Neural cell (in vitro differentiated cells): ENCODE data around the gene ZNF521. TPM values are rescaled to one million over a fixed set of nuclear protein-coding genes. Genes with fewer than 3 reads are reported as not detected.
A peak's percentile ranks its signal among the peaks of the same experiment; 100 is the strongest.

ENCODE experiments used
- H2AFZ ChIP-seq: fragments of 200-600, 300-800 bp; sonication (generic), shearing (Covaris generic); 2 replicates; pipeline ENCODE4 v1.6.0; 2014; ENCODE audit warnings: low read depth, mild to moderate bottlenecking, antibody characterized with exemption, low read length, moderate library complexity
- H3F3A ChIP-seq: fragments of 200-600 bp; shearing (Covaris generic); 2 replicates; pipeline ENCODE4 v1.6.1; 2016; ENCODE audit warnings: mild to moderate bottlenecking, moderate library complexity, mixed read lengths, antibody characterized with exemption, low read length; ENCODE audit not compliant: insufficient read depth, poor library complexity, severe bottlenecking
- H3K27ac ChIP-seq: fragments of 200-600, 300-800 bp; sonication (generic), shearing (Covaris generic); 2 replicates; pipeline ENCODE4 v1.5.1; 2014; ENCODE audit warnings: mild to moderate bottlenecking, low read length, moderate library complexity
- H3K27me3 ChIP-seq: fragments of 300-800, 200-600 bp; sonication (generic), shearing (Covaris generic); 2 replicates; pipeline ENCODE4 v1.6.0; 2014; ENCODE audit warnings: mild to moderate bottlenecking, low read depth, low read length, moderate library complexity; ENCODE audit not compliant: insufficient read depth
- H3K36me3 ChIP-seq: fragments of 300-800, 200-600 bp; sonication (generic), shearing (Covaris generic); 2 replicates; pipeline ENCODE4 v1.5.1; 2014; ENCODE audit warnings: mild to moderate bottlenecking, antibody characterized with exemption, low read length, moderate library complexity; ENCODE audit not compliant: insufficient read depth
- H3K4me2 ChIP-seq: fragments of 300-800, 200-600 bp; sonication (generic), shearing (Covaris generic); 2 replicates; pipeline ENCODE4 v1.6.0; 2014; ENCODE audit warnings: mild to moderate bottlenecking, low read length
- H3K4me3 ChIP-seq: fragments of 300-800, 200-600 bp; sonication (generic), shearing (Covaris generic); 2 replicates; pipeline ENCODE4 v1.5.1; 2014; ENCODE audit warnings: mild to moderate bottlenecking, low read length, moderate library complexity
- H3K79me2 ChIP-seq: fragments of 200-600 bp; shearing (Covaris generic); replicated peaks from 2 replicates; pipeline ENCODE4 v1.6.0; 2014; ENCODE audit warnings: mild to moderate bottlenecking, low read length, moderate library complexity; ENCODE audit not compliant: insufficient read depth
- H3K9ac ChIP-seq: fragments of 300-800, 200-600 bp; sonication (generic), shearing (Covaris generic); 2 replicates; pipeline ENCODE4 v1.6.1; 2016; ENCODE audit warnings: mild to moderate bottlenecking, low read length, mixed read lengths
- H3K9me2 ChIP-seq: fragments of 200-600 bp; shearing (Covaris generic); 2 replicates; pipeline ENCODE4 v1.6.1; 2016; ENCODE audit warnings: mild to moderate bottlenecking, low read length, mixed read lengths; ENCODE audit not compliant: insufficient read depth
- H3K9me3 ChIP-seq: fragments of 200-600, 300-800 bp; sonication (generic), shearing (Covaris generic); 2 replicates; pipeline ENCODE4 v1.6.1; 2016; ENCODE audit warnings: mild to moderate bottlenecking, mixed run types, low read length, moderate library complexity, mixed read lengths
- H4K20me1 ChIP-seq: fragments of 200-600 bp; shearing (Covaris generic); 2 replicates; pipeline ENCODE4 v1.6.1; 2016; ENCODE audit warnings: mild to moderate bottlenecking, mixed run types; ENCODE audit not compliant: insufficient read depth
- EP300 ChIP-seq: fragments of 450-650 bp; conservative IDR thresholded peaks from 2 replicates; pipeline ENCODE4 v1.6.1; 2014; ENCODE audit warnings: antibody characterized with exemption, mild to moderate bottlenecking, moderate library complexity; ENCODE audit not compliant: poor library complexity, severe bottlenecking
- EZH2 ChIP-seq: fragments of 200-600, 300-800 bp; shearing (Covaris generic), sonication (generic); IDR thresholded peaks from 2 replicates; pipeline ENCODE4 v1.6.1; 2014; ENCODE audit warnings: antibody characterized with exemption, low read length, borderline replicate concordance, mild to moderate bottlenecking; ENCODE audit not compliant: insufficient read depth, poor library complexity, severe bottlenecking
- MXI1 ChIP-seq: fragments of 450-650 bp; conservative IDR thresholded peaks from 2 replicates; pipeline ENCODE4 v1.6.1; 2014; ENCODE audit warnings: antibody characterized with exemption, mild to moderate bottlenecking; ENCODE audit not compliant: poor library complexity, severe bottlenecking
- POLR2AphosphoS5 ChIP-seq: IDR thresholded peaks from 2 replicates; pipeline ENCODE4 v1.6.1; 2012
- RAD21 ChIP-seq: fragments of 450-650 bp; conservative IDR thresholded peaks from 2 replicates; pipeline ENCODE4 v1.6.1; 2014; ENCODE audit warnings: antibody characterized with exemption, mild to moderate bottlenecking, moderate library complexity
- SMC3 ChIP-seq: fragments of 450-650 bp; conservative IDR thresholded peaks from 2 replicates; pipeline ENCODE4 v1.6.1; 2014; ENCODE audit warnings: antibody characterized with exemption, mild to moderate bottlenecking, moderate library complexity; ENCODE audit not compliant: poor library complexity
- TAF1 ChIP-seq: IDR thresholded peaks from 2 replicates; pipeline ENCODE4 v1.6.1; 2012; ENCODE audit warnings: low read depth
- polyA plus RNA-seq: library from polyadenylated mRNA; depleted of rRNA; stranded (reverse); fragments of >200 nt; gene quantifications from 2 replicates; pipeline ENCODE4 v1.2.3, GENCODE V29; 2014
- TF ChIP-seq, protein P1 (sequence below): IDR thresholded peaks from 2 replicates; pipeline ENCODE4 v1.6.1; 2012; ENCODE audit warnings: borderline replicate concordance
- TF ChIP-seq, protein P2 (sequence below): fragments of 450-650 bp; IDR thresholded peaks from 2 replicates; pipeline ENCODE4 v1.5.1; 2014; ENCODE audit warnings: antibody characterized with exemption, mild to moderate bottlenecking, moderate library complexity; ENCODE audit not compliant: poor library complexity, severe bottlenecking

The ZNF521 gene
- polyA plus RNA-seq, 1 donor from 2014 or later = 101 TPM

DNA sequence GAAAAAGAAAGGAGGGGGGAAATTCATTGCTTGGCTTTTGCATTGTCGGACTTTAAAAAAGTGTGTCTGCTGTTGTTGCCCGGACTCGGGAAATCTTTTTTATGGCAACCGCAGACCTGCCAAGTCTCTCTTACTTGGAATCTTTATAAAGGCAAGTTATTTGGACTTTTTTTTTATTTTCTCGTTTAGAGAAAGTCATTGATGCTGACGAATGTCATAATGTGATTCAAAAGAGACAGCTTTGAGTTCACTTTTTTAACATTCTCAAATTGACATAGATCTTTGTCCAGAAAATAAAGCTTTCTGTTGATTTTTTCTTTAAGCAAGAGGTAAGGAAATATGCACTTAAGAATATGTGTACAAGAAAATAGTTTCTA is 651 bp upstream of the ZNF521 start:
- H3K36me3 ChIP-seq = no peaks in the 10 kb centered on the region
- H3K27ac ChIP-seq = peak overlapping the region; percentile 36
- H3K9ac ChIP-seq = peak overlapping the region; percentile 15
- peak overlapping the region; percentile 54 for H3K4me2 ChIP-seq
- no peaks in the 10 kb centered on the region for H3K27me3 ChIP-seq
- H3F3A ChIP-seq = peaks cover 6% of the 10 kb centered on the region
- no peaks in the 10 kb centered on the region for H3K9me2 ChIP-seq
- H2AFZ ChIP-seq = no peak overlapping the region
- no peaks in the 10 kb centered on the region for H4K20me1 ChIP-seq
- H3K4me3 ChIP-seq = peak overlapping the region; percentile 63
- H3K9me3 ChIP-seq = no peaks in the 10 kb centered on the region
- peaks cover 31% of the 10 kb centered on the region for H3K79me2 ChIP-seq
- peak; percentile 25 for TF ChIP-seq RAD21
- TF ChIP-seq EZH2 = no peak
- no peak for TF ChIP-seq MXI1

DNA sequence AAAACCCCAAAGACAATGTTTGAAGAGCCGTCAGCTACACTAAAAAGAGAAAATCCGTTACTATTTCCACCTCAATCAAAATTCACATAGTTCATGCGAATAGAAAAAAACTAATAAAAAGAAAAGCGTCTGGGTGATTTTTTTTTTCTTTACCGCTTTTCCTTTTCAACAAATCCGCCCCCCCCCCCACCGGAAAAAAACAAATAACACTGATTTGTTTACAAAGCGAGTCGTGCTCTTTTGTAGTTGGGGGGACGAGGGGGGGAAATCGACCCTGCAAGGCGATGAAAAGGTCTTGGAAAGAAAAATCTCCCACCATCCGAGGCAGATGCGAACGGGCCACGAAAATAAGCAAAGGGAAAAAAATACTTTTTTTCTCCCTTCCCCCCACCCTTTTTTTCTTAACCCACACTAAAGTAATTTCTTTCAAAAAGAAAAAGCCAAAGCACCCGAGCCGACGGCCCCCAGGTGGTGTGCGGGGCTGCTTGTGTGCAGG is 638 bp downstream of the ZNF521 start:
- peak overlapping the region; percentile 81 for H3K9ac ChIP-seq
- peak overlapping the region; percentile 86 for H3K4me3 ChIP-seq
- H3K36me3 ChIP-seq = no peaks in the 10 kb centered on the region
- H3F3A ChIP-seq = peaks cover 6% of the 10 kb centered on the region
- no peak overlapping the region for H2AFZ ChIP-seq
- H4K20me1 ChIP-seq = no peaks in the 10 kb centered on the region
- no peak overlapping the region for H3K4me2 ChIP-seq
- TF ChIP-seq SMC3 (no peak), EZH2 (no peak), RAD21 (no peak), TAF1 (no peak), MXI1 (no peak), EP300 (no peak), POLR2AphosphoS5 (no peak)
- TF ChIP-seq, protein P1, sequence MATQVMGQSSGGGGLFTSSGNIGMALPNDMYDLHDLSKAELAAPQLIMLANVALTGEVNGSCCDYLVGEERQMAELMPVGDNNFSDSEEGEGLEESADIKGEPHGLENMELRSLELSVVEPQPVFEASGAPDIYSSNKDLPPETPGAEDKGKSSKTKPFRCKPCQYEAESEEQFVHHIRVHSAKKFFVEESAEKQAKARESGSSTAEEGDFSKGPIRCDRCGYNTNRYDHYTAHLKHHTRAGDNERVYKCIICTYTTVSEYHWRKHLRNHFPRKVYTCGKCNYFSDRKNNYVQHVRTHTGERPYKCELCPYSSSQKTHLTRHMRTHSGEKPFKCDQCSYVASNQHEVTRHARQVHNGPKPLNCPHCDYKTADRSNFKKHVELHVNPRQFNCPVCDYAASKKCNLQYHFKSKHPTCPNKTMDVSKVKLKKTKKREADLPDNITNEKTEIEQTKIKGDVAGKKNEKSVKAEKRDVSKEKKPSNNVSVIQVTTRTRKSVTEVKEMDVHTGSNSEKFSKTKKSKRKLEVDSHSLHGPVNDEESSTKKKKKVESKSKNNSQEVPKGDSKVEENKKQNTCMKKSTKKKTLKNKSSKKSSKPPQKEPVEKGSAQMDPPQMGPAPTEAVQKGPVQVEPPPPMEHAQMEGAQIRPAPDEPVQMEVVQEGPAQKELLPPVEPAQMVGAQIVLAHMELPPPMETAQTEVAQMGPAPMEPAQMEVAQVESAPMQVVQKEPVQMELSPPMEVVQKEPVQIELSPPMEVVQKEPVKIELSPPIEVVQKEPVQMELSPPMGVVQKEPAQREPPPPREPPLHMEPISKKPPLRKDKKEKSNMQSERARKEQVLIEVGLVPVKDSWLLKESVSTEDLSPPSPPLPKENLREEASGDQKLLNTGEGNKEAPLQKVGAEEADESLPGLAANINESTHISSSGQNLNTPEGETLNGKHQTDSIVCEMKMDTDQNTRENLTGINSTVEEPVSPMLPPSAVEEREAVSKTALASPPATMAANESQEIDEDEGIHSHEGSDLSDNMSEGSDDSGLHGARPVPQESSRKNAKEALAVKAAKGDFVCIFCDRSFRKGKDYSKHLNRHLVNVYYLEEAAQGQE = no peak
- TF ChIP-seq, protein P2, sequence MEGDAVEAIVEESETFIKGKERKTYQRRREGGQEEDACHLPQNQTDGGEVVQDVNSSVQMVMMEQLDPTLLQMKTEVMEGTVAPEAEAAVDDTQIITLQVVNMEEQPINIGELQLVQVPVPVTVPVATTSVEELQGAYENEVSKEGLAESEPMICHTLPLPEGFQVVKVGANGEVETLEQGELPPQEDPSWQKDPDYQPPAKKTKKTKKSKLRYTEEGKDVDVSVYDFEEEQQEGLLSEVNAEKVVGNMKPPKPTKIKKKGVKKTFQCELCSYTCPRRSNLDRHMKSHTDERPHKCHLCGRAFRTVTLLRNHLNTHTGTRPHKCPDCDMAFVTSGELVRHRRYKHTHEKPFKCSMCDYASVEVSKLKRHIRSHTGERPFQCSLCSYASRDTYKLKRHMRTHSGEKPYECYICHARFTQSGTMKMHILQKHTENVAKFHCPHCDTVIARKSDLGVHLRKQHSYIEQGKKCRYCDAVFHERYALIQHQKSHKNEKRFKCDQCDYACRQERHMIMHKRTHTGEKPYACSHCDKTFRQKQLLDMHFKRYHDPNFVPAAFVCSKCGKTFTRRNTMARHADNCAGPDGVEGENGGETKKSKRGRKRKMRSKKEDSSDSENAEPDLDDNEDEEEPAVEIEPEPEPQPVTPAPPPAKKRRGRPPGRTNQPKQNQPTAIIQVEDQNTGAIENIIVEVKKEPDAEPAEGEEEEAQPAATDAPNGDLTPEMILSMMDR = no peak
- no peaks in the 10 kb centered on the region for H3K9me3 ChIP-seq
- peaks cover 44% of the 10 kb centered on the region for H3K79me2 ChIP-seq
- H3K27ac ChIP-seq = peak overlapping the region; percentile 90
- no peaks in the 10 kb centered on the region for H3K9me2 ChIP-seq
- no peaks in the 10 kb centered on the region for H3K27me3 ChIP-seq
